ENCODE data around the gene CCDC12.
"Not testable (repeated sequence)": the region's sequence is repeated elsewhere in the genome, so short reads cannot be mapped to it uniquely, and the experiment has no call there.

Gene CCDC12

DNA sequence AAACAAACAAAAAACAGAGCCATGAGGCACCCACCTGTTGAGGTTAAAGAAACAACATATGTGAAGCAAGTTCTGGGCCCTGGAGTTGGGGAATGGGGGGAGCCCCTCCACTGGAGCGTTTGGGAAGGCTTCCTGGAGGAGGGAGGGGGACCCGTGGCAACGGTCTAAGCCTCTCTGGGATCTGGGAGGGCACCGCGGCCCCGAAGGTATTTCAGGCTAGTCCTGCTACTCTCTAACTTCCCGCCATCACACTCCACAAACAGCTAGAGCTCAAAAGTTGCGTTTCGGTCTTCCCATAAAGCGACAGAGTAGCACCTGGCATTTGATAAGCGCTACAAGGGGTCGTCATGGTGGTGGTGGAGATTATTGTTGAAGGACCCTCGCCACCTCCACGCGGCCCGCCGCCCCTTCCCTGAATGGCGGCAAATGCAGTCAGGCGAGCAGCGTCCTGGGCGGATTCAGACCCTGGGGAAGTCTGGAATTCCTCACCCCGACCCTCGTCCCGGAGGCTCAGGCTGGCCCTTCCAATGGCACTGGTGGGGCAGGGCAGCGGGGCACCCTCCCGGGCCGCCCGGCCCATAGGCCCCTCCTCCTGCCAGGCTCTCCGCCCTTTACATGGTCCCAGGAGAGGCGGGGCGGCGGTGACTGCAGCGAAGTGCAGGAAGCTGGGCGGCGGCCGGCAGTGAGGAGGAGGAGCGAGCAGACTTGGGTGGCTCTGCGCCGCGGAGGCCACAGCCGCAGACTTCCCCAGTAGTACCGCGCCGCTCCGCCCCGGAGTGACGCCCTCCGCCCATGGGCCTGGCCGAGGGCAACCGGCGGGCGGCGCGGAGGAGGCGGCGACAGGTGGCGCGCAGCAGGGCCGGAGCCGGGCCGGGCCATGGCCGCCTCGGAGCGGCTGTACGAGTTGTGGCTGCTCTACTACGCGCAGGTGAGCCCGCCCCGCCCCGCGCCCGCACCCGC is 2.7 kb upstream of the CCDC12 start, which contains the start of gene NBEAL2:
NBEAL2 (plus strand) TSS at position 682 of the 960 bp plus-strand sequence; CDS start at position 878, 196 bp downstream.
- peak; percentile 78 for DNase-seq

DNA sequence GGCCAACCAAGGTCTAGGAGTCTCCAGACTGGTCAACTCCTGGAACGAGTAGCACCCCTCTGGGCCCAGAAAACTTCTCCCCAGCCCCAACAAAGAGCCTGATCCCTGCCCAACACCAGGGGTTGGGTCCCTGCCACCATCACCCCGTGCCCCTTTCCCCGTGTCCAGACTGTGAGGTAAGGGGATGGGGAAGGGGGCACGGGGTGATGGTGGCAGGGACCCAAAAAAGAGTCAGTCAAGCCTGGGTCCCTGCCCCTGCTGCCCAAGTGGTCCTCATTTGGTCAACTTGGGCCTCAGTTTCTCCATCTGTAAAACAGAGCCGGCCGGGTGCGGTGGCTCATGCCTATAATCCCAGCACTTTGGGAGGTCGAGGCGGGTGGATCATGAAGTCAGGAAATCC is 1.8 kb upstream of the CCDC12 start:
- DNase-seq = no peak

DNA sequence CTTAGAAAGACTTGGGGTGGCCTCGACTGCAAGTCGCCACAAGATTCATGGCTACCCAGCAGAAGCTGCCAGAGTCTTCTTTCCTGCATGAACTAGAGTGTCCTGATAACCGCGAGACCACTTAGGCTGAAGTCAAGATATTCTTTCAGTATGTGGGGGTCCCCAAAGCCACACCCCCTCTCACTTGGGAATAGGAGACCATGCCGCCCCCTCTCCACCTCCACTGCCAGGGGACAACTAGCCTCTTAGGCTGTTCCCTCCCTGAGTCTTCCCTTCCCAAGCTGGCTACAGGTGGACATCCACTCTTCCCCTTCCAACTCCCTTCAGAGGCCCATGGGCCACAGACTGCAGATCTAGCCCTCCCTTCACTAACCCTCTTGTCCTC is 1.3 kb upstream of the CCDC12 start:
- DNase-seq = no peak

DNA sequence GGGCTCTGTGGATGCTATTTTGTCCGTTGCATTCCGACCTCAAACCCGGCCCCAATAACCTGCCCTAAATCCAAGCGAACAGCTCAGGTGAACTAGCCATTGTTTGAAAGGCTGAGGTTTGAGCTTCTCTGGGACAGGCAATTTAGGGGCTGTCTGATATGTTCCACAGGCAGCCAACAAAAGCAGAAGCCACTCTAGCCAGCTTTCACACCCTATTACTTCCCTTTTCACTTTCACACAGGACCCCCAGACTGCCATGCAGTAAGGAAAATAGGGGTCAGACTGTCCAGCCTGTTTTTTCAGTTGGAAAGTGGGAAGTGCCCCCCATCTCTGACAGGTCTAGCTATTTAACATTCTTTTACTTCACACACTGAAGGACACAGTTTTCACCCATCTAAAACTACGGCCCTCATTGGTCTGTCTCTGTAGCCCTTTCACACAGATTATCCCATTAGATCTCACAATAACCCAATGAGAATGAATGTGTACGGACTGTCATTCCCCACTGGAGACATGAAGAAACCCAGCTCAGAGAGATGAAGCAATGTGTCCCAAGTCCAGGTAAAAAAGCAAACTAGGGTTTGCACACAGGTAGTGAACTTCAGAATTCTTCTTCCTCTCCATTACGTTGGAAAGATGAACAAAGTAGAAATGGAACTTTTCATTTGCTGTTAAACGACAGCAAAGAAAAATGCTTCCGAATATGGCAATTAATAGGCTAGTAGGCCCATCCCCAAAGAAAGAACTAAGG is 1.9 kb downstream of the CCDC12 start:
- DNase-seq = no peak

DNA sequence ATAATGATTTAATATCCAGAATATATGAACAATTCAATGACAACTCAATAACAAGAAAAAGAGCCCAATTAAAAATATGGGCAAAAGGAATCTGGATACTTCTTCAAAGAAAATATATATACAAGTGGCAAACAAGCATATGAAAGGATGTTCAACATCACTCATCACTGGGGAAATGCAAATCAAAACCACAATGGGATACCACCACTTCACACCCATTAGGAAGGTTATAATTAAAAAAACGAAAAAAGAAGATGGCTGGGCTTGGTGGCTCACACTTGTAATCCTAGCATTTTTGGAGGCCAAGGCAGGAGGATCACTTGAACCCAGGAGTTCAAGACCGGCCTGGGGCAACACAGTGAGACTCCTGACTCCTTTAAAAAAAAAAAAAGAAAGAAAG is 4.1 kb downstream of the CCDC12 start:
- no peak for DNase-seq

DNA sequence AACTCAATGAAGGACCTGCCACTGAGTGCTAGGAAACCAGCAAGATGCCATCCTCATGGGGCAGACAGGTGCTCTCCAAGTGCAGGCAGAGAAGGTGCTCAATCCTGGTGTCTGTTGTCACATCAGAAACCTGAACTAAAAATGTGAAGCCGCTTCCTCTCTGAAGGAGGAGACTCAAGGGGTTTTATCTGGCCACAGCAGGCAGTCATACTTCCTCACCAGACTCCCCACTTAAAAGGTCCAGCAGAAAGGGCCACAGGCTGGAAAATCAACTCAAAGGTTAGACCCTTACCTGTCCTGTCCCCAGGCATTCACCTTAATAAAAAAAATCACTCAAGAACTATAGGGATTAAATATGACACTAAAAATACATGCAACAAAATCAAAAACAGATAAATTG is 4.8 kb downstream of the CCDC12 start:
- no peak for DNase-seq

DNA sequence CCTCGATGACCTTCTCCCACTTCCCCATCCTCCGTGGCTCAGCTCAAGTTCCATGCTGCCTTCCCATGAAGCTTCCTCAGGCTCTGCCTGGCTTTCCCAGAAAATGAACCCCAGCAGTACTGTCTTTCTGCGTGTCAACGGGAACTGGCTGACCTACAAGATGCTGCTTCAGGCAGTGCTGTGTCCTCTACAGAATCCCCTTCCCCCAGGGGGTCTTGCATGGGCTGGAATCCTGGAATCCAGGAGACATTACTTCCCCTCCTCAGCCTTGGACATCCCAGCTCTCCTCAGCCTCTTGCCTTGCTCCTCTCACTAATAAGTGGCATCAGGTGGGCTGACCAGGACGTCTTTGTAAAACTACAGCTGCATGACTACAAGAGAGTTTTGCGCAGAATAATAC is 5.4 kb downstream of the CCDC12 start:
- no peak for DNase-seq

DNA sequence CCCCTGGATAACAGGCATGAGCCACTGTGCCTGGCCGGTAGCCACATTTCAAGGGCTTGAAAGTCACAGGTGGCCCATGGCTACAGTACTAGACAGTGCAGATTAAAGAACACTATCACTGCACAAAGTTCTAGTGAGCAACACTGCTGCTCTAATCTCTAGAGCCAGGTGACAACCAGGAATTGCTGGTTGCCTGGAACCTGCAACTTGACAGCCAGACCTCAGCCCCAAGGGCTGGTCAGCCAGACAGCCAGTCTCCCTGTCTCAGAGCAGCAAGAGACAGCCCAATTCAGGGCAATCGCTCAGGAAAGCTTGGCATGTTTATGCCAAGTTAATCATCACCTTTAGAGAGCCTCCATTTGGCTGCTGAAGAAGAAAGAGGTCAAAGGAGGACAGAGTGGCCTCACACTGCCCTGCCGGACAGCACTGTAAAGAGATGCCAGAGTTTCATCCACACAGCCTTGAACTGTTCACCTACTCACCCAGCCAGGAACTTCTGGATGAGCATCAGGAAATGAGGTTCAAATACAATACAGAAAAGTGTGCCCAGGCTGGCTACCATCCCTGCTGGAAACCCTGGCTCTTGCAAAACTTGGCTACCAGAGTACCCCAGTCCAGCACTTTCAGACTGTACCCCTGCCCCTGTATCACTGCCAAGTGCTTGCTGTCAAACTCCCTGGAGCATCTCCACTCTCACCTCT is 6.0 kb downstream of the CCDC12 start:
- no peak for DNase-seq

DNA sequence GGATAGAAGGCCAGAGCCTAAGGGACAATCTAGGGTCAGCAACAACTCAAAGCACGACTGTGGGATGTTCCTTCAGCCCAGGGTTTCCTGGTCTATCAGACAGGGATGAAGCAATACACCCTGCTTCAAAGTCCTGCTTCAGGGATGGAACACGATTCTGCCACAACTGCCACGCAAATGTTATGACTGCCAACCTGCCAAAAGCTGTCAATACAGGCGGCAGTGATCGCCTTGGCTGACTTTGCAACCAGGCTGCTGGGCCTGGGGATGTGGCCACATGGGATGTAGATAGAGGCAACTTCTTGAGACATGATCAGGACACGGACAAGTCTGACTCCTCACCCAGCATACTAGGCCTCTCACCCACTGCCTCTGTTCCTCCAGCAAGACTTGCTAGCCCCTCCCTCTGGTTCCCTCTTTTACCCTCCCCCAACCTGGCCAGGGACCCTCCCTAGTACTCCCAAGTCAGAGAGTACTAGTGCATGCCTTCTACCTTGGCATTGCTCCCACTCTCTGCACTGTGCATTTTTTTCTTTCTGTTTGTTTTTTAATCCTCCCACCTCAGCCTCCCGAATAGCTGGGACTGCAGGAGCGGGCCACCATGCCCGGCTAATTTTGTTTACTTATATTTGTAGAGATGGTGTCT is 7.6 kb downstream of the CCDC12 start:
- DNase-seq = no peak

DNA sequence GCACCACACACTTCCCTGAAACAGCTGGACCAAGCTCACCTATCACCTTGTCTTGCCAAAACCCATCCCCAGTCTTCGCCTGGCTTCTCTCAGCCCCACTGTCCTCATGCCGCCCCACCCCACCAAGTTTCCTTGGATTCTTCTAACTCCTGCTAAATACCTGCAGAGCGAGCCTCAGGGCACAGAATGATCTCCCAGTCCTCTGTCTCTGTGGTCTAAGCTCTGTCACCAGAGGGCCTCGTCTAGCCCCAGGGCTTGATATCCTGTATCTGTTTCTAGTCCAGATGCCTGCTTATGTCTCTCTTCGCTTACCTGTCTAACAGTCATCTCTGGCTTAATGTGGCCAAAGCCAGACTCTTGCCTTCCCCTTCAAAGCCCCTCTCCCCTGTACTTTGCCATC is 9.7 kb downstream of the CCDC12 start:
- DNase-seq = no peak

DNA sequence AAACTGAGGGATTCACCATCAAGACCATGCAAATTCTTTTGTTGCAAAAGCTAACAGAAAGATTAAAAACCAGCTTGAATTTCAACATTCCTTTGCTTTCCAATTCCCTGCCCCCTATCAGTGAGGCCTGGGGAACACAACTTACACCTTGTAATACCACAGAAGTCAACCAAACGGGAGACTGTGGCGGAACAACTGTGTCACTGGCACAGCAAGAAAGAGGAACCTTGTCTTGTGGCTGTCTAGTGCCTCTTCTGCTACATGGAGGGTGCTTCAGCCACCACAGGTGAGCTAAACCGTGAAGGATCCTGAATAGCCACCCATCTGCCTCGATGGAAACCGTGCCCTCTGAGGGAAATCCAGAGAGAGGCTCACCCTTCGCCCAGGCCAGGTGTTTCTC is 11.4 kb downstream of the CCDC12 start:
- no peak for DNase-seq

DNA sequence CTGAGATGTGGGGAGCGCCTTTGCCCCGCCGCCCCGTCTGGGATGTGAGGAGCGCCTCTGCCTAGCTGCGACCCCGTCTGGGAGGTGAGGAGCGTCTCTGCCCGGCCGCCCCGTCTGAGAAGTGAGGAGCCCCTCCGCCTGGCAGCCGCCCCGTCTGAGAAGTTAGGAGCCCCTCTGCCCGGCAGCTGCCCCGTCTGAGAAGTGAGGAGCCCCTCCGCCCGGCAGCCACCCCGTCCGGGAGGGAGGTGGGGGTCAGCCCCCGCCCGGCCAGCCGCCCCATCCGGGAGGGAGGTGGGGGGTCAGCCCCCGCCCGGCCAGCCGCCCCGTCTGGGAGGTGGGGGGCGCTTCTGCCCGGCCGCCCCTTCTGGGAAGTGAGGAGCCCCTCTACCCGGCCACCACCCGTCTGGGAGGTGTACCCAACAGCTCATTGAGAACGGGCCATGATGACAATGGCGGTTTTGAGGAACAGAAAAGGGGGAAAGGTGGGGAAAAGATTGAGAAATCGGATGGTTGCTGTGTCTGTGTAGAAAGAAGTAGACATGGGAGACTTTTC is 12.4 kb downstream of the CCDC12 start:
- DNase-seq = not testable (repeated sequence)

DNA sequence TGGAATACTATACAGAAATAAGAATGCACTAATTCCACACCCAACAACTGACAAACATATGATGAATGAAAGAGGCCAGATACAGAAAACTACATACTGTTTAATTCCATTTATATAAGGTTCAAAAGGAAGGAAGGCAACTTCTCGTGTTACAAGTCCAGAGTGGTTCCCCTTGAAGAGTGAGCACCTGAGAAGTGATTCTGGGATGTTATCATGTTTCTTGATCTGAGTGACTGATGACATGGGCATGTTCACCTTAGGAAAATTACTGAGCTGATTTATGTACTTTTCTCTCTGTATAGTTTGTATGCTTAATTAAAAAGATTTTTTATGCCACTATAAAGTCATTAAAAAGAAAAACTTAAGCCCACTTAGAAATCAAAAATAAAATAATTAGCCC is 13.6 kb downstream of the CCDC12 start:
- no peak for DNase-seq

DNA sequence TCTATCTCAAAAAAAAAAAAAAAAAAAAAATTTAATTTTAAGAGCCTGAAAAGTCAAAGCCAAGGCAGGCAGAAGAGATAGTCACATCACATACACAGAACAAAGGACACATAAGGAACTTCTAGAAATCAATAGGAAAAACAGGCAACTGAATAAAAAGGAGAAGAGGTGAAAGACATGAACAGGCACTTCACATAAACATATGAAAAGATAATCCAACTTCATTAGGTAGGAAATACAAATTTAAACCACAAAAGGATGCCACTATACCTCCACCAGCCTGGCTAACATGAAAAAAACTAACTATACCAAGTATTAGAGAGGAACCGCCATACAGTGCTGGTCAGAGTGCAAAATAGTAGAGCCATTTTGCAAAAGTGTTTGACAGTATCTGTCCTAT is 14.1 kb downstream of the CCDC12 start:
- DNase-seq = no peak

DNA sequence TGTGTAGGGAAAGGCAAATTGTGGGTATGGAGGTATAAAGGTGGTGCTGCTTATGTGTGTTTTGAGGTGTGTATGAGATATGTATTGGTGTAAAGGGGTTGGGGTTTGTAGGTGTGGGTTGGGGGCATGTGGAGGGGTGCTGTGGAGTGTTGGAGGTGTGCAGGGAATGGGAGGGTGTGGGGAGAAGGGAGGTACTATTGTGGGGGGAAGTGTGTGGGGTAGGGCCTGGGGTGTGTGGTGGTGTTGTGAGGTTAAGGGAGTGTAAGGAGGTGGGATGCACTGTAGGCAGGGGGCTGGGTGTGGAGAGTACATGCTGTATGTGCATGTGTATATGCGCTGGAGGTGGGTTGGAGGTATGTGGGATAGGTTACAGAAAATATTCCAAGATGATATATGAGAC is 15.7 kb downstream of the CCDC12 start:
- no peak for DNase-seq

DNA sequence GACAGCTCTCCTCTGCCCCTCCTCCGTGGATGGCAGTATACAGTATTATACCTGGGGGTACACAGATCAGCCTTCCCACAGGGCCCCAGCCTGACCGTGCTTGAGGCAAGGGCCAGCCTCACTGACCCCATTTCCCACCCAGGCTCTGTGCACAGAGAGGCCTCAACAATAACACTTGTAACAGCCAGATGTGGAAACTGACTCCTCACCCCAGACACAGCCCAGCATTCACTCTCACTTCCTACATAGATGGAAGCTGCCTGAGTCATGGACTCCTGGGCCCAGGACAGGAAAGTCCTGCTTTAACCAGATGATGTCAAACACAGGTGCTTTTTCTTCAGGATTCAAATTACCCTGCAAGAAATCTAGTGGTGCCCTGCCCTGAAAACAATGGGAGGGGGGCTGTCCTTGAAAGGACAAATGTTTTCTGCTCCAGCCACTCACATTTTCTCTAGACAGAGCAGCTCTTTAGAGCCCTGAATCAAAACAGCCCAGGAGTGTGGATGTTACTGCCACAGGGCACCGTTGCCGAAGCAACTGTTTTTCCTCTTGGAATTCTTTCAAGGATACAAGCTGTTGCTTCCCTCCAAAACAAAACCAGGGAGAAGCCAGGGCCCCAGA is 16.4 kb downstream of the CCDC12 start:
- DNase-seq = no peak

DNA sequence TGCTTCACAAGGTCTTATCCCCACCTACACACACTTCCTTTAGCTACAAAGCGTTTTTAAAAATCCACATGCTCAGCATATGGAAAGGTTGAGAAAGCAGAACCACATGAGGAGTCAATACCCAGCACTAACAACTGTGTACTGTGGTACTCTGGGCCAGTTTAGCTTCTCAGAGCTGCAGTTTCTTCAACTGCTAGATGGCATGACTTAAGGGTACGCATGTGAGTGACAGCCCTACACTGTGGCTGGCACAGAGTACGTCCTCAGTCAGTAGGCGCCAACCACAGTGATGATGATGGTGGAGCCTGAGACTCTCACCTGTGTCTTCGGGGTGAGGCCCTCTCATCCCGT is 17.4 kb downstream of the CCDC12 start:
- no peak for DNase-seq

DNA sequence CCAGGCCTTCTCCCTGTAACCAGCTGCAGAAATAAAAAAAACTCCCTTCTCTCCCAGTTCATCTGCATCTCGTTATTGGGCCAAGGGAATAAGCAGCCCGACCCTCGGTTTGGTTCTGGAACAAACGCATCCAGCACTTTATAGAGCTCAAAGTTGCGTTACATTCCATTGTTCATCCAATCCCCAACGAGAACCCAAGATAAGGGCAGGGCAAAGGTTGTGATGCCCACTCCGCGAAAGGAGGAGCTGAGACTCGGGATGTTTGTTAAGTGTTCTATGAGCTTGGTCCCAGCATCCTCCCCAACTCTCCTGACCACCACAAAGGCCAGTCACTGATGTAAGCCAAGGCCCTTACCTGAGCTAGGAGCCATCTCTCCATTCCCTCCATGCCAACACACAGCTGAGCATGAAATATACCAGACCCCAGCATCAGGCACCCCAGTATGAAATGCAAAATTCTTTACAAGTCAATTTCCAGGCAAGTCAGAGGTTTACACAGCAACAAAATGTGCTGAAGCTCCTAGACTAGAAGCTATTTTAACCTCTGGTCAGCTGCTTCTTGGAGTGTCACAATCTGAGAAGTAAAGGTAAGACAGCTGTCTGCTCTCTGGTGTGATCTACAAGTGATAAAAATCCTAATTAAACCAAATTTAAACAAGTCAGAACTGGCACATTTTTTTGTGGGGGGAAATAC is 17.9 kb downstream of the CCDC12 start:
- DNase-seq = no peak

DNA sequence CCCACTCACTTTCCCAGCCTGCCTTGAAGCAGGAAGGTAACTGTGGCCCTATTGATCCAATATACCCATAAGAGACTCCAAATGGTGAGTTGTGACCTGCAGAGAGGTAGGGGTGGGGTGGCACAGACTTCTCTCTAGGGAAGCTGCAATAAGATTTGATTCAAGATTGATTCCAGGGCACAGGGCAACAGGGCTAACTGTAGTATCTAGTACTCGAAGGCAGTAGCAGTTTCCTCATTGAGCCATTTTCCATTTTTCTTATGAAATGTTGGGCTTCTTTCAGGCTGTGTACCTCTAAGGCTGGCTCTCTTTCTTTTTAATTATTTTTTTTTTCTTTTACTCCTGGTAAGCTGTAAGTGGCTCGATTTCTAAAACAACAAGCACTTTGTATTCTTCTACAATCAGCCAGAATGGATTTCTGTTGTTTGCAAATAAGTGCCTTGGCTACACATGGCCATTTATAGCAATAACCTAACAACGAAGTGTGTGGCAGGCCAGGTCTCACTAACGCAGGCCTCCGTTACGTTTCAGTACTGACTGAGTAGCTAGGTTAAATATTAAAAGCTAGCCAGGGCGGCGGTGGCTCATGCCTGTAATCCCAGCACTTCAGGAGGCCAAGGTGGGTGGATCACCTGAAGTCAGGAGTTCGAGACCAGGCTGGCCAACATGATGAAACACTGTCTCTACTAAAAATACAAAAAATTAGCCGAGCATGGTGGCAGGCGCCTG is 19.3 kb downstream of the CCDC12 start:
- no peak for DNase-seq

DNA sequence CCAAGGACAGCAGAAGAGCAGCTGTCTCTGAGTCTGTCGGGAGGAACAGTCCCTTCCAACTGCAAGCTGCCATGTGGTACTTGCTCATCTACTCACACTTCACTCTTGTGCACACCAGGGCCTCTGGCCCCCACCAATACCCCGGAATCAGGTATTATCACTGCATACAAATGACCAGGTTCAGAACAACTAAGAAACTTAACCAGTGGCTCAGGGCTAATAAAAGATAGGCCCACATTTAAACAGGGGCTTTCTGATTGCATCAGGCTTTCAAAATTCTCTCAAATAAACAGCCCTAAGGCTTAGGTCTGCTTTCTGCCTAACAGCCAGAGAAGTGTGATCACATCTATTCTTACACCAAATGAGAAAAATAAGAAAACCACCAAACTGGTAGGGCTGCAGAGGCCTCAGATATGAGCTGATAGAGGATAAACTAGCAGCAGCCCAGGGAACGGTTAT is 20.7 kb downstream of the CCDC12 start:
- DNase-seq = no peak

DNA sequence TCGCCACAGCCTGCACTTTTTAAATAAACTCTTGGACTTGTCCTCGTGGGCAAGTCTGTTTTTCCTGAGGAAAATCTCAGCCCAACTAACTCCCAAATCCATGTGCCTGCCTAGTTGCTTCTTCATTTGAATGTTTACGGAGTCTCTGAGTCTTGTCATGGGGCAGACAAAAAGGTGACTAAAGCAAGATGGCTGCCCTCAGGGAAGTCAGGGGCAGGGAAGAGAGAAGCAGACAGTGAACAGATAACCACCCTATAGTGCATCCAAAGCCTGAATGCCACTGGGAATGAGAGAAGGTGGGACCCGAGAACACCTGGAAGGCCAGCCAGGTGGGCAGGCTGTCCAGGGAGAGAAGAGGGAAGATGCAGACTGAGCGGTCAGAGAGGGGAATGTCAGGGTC is 21.4 kb downstream of the CCDC12 start:
- DNase-seq = no peak

Measured in NCI-H1048 (cell line).